LNCaP clone FGC (cell line): ENCODE results near the gene CCNL2.
A peak's percentile ranks its signal among the peaks of the same experiment; 100 is the strongest.
"Not testable (repeated sequence)": the region's sequence is repeated elsewhere in the genome, so short reads cannot be mapped to it uniquely, and the experiment has no call there.

Experiments used
- DNase-seq: peaks from one replicate; pipeline ENCODE4 v3.0.0-alpha.2; 2011; ENCODE audit warnings: low read depth
- H3K4me3 ChIP-seq: 2 replicates; pipeline ENCODE4 v1.5.1; 2011; ENCODE audit warnings: mild to moderate bottlenecking, low read depth, low read length, control low read depth
- TF ChIP-seq, protein P1 (sequence below): IDR thresholded peaks from 2 replicates; pipeline ENCODE4 v1.5.1; 2012; ENCODE audit warnings: mild to moderate bottlenecking; ENCODE audit not compliant: control insufficient read depth, insufficient read depth; ENCODE audit errors: extremely low read depth

CCNL2 gene

GRCh38 chr1:1403653-1404052 lies 4.5 kb upstream of the CCNL2 start:
- no peak overlapping the region for H3K4me3 ChIP-seq
- TF ChIP-seq, protein P1, sequence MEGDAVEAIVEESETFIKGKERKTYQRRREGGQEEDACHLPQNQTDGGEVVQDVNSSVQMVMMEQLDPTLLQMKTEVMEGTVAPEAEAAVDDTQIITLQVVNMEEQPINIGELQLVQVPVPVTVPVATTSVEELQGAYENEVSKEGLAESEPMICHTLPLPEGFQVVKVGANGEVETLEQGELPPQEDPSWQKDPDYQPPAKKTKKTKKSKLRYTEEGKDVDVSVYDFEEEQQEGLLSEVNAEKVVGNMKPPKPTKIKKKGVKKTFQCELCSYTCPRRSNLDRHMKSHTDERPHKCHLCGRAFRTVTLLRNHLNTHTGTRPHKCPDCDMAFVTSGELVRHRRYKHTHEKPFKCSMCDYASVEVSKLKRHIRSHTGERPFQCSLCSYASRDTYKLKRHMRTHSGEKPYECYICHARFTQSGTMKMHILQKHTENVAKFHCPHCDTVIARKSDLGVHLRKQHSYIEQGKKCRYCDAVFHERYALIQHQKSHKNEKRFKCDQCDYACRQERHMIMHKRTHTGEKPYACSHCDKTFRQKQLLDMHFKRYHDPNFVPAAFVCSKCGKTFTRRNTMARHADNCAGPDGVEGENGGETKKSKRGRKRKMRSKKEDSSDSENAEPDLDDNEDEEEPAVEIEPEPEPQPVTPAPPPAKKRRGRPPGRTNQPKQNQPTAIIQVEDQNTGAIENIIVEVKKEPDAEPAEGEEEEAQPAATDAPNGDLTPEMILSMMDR: no peak
- no peak for DNase-seq

- not testable (repeated sequence) for DNase-seq, H3K4me3 ChIP-seq
Measured at GRCh38 chr1:1402901-1403392, 3.8 kb upstream of the CCNL2 start.

DNA sequence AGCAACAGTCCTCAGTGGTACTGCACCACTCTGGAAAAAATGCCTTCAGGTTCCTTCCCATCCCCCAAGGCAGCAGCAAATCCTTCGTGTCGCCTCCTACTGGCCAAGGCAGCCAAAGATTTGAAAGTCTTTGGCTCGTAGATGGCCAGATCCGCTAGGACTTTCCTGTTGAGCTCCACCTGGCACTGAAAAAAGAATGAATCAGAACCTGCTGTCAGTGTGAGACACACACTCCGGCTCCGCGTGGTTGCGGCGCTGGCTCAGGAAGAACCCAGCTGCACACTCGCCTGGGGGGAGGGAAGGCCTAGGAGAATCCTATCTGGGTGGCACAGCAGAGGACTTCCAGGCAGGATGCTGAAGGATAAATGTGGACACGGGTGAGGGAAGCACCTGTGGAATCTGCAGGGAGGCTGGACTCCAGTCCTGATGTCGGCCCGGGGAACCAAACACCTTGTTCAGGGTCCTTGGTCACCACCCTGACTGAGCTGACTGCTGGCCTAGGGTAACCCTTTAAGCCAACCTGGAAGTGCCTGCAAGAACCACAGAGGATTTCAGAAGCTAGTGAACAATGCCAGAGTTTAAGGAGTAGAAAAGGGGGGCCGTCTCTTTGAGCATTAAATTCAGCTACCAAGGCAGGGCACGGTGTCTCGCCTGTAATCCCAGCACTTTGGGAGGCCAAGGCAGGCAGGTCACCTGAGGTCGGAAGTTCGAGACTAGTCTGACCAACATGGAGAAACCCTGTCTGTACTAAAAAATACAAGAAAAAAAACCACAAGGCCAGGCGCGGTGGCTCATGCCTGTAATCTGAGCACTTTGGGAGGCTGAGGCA lies 3.2 kb upstream of the CCNL2 start:
- TF ChIP-seq, protein P1: peak; percentile 84
- DNase-seq: peak; percentile 45
- no peak overlapping the region for H3K4me3 ChIP-seq

GRCh38 chr1:1401457-1402010 lies 2.4 kb upstream of the CCNL2 start:
- DNase-seq: no peak

GRCh38 chr1:1400576-1401456 lies 1.7 kb upstream of the CCNL2 start:
- no peak for DNase-seq
- peak overlapping the region; percentile 99 for H3K4me3 ChIP-seq
- TF ChIP-seq, protein P1: no peak

More at GRCh38 chr1:1401457-1402010, 2.4 kb upstream of the CCNL2 start:
- TF ChIP-seq, protein P1: no peak
- no peak overlapping the region for H3K4me3 ChIP-seq

DNA sequence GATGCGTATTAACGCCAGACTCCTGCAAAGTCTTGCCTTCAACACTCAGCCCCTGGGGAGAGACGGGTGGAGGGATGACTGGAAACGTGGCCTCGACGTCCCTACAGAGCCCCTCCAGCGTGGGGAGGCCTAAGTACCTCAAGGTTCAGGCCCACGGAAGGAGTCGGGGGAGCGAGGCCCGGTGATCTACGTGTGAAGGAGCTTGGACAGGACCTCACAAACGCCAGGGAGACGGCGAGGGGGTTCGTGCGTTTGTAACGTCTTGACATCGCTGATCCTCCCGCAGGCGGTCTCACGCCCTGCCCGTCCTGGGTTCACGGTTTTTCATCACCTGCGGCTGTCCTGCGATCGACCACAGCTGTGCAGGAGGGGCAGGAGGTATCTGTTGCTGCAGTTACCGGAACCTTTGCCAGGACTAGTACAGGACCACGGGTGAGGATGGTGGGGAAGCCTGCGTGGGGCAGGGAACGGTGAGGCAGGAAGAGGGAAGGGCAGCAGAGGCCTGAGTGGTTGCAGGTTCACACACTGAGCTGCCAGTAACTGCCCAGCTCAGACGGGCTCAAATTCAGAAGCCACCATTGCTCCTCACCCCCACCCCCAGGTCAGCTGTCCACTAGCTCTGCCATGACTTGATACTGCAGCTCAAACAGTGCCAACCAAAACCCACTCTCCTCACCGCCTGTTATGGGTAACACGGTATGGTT lies 889 bp upstream of the CCNL2 start:
- TF ChIP-seq, protein P1: no peak
- DNase-seq: no peak
- H3K4me3 ChIP-seq: peak overlapping the region; percentile 99
